ENCODE measurements around the gene HCK. TPM values are rescaled to one million over a fixed set of nuclear protein-coding genes. Genes with fewer than 3 reads are reported as not detected.

HCK gene
- total and polyA plus RNA-seq, 9 donors, result 1.7 to 11.4 (median 3.4) TPM

GRCh38 chr20:32130965-32131364 is 78.9 kb downstream of the HCK start:
- Histone ChIP-seq H3K4me1 (ENCODE audit: insufficient read depth) (no peaks in the 10 kb centered on the region), H3K4me3 (no peak overlapping the region), H3K36me3 (no peaks in the 10 kb centered on the region), H3K9me3 (no peaks in the 10 kb centered on the region), H3K27me3 (no peaks in the 10 kb centered on the region), H3K27ac (no peak overlapping the region)
- 31 to 79% (median 77%) methylated on average over 2 of the region's 2 CpGs for WGBS, 3 donors
- TF ChIP-seq POLR2A (IDR thresholded peaks at IDR 0.05), result no peak
- no peak for TF ChIP-seq EP300 (IDR thresholded peaks at IDR 0.05)
- TF ChIP-seq CTCF (IDR thresholded peaks at IDR 0.05), result no peak
- no peak for DNase-seq
- intact Hi-C loops (cut with DNase I), result no loop called here

GRCh38 chr20:32132911-32133549 is 81.0 kb downstream of the HCK start:
- DNase-seq, result no peak
- TF ChIP-seq EP300 (IDR thresholded peaks at IDR 0.05) (no peak), POLR2A (IDR thresholded peaks at IDR 0.05) (no peak), CTCF (IDR thresholded peaks at IDR 0.05) (no peak)
- intact Hi-C loops (cut with DNase I), result no loop called here
- Histone ChIP-seq H3K9me3 (no peaks in the 10 kb centered on the region), H3K4me1 (ENCODE audit: insufficient read depth) (no peaks in the 10 kb centered on the region), H3K4me3 (no peak overlapping the region), H3K27ac (no peak overlapping the region), H3K36me3 (no peaks in the 10 kb centered on the region), H3K27me3 (no peaks in the 10 kb centered on the region)
- 90 to 91% (median 90%) methylated on average over 10 of the region's 10 CpGs for WGBS, 3 donors

GRCh38 chr20:32134026-32134425 is 82.0 kb downstream of the HCK start:
- TF ChIP-seq EP300 (IDR thresholded peaks at IDR 0.05) (no peak), POLR2A (IDR thresholded peaks at IDR 0.05) (no peak), CTCF (IDR thresholded peaks at IDR 0.05) (no peak)
- no peaks in the 10 kb centered on the region for H3K36me3 ChIP-seq
- H3K27ac ChIP-seq, result no peak overlapping the region
- no peaks in the 10 kb centered on the region for H3K27me3 ChIP-seq
- intact Hi-C loops (cut with DNase I), result no loop called here
- WGBS, 3 donors, result 87 to 88% (median 87%) methylated on average over 5 of the region's 5 CpGs
- H3K4me3 ChIP-seq, result no peak overlapping the region
- H3K9me3 ChIP-seq, result no peaks in the 10 kb centered on the region
- no peak for DNase-seq
- H3K4me1 ChIP-seq (ENCODE audit: insufficient read depth), result no peaks in the 10 kb centered on the region

GRCh38 chr20:32135983-32136515 is 84.0 kb downstream of the HCK start:
- H3K4me3 ChIP-seq, result no peak overlapping the region
- intact Hi-C loops (cut with DNase I), result no loop called here
- TF ChIP-seq EP300 (IDR thresholded peaks at IDR 0.05), result no peak
- no peak for TF ChIP-seq CTCF (IDR thresholded peaks at IDR 0.05)
- TF ChIP-seq POLR2A (IDR thresholded peaks at IDR 0.05), result no peak
- H3K36me3 ChIP-seq, result no peaks in the 10 kb centered on the region
- no peak overlapping the region for H3K27ac ChIP-seq
- DNase-seq, result no peak
- WGBS, 3 donors, result 82 to 88% (median 87%) methylated on average over 3 of the region's 3 CpGs
- H3K4me1 ChIP-seq (ENCODE audit: insufficient read depth), result no peaks in the 10 kb centered on the region
- no peaks in the 10 kb centered on the region for H3K27me3 ChIP-seq
- H3K9me3 ChIP-seq, result no peaks in the 10 kb centered on the region

Measured in ovary (tissue), 9 donors.